HG02943 (cell line): Measurements from ENCODE around the gene PDK3.

Experiments used
- ATAC-seq: cut with Tn5 transposase; IDR thresholded peaks from one replicate; pipeline ENCODE4 v1.9.1; 2021; ENCODE audit warnings: mild to moderate bottlenecking, low read depth, moderate library complexity; ENCODE audit not compliant: unreplicated experiment

PDK3 gene

DNA sequence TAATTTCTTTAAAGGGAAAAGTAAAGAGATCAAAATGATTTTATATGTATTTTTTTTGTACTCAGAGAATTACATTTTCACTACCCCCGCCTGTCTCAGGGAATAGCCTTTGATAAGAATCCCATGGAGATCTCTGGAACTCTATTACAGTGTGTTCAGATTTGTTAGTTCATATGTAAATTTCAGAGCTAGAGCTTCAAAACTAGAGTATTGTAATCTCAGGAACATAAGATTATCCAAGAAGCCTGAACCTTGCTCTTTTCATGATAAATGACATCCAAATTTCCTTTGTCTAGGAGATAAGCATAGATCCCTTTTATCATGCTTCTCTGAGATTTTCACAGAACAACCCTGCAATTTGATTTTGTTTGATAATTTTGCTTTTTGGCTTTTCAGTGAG lies 82.9 kb downstream of the PDK3 start:
- no peak for ATAC-seq

DNA sequence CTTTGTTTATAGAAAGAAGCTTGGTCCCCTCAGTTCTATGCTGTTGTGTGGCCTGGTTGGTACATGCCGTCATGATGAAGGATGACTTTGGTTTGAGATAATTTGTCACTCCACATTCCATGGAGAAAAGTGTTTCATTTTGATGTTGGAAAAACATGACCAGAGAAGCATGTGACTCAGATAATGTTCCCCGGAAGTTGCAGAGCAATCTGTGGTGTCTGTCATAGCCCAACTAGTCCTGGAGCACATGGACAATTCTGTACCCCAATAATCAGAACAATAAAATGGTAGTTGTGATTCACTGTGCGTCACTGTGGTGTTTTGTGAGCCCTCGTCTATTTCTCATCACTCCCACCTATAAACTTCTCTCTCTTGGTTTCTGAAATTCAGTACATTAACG lies 85.1 kb downstream of the PDK3 start:
- no peak for ATAC-seq

DNA sequence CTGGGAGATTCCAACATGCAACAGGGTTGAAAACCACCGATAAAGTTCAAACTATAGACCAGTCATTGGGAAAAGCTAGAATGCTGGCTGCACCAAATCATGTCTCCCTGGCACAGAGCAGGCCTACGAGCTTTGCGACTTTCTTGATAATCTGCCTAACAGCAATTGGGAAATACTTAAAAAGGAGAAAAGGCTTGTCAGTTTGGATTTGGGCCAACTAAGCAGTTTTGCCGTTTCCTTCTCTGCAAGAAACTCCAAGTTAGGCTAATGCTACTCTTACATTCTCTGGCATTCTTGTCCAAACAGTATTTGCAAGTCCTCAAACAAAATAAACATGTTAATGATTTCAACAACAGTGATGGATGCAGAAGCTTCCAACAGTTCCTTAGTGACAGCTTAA lies 87.9 kb downstream of the PDK3 start:
- ATAC-seq, result no peak

DNA sequence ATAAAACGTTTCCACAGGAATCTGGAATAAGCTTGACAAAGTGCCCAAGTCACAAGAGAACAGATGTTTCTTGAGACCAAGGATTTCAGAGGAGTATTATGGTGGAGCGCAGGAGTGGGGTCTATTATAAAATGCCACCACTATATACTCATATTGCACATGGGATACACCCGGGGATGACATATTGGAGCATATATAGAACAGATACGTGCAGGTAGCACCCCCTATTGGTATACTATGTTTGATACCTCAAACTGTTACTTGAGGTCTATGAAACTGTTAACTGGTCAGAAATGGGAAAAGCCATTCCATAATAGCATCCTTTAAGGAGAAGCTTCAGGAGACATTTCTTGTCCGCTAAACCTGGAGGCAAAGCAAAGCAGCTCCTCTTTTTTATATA lies 96.0 kb downstream of the PDK3 start:
- no peak for ATAC-seq

DNA sequence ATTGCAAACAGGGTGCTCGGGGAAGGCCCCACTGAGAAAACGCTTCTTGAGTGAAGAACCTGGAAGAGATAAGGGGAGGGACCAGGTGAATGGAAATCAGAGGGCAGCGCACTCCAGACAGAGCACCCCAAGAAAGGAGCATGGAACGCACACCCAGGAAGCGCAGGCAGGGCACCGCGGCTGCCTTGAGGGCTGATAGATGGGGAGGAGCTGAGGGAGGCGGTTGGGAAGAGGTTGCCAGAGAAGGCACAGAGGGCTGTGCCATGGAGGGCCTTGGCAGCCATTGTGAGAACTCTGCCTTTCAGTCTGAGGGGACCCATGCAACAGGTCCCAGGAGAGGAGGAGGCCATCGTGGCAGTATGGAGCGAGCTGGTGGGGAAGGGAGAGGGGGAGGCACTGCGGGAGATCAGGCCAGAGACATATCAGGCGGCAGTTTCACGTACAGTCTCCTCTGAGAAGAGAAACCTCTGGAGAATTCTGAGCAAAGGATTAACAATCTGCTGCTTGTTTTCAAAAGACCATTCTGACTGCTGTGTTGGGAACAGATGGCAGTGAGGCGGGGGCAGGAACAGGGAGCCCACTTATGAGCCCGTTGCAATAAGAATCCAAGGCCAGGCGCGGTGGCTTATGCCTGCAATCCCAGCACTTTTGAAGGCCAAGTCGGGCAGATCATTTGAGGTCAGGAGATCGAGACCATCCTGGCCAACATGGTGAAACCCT lies 98.4 kb downstream of the PDK3 start:
- ATAC-seq, result no peak

DNA sequence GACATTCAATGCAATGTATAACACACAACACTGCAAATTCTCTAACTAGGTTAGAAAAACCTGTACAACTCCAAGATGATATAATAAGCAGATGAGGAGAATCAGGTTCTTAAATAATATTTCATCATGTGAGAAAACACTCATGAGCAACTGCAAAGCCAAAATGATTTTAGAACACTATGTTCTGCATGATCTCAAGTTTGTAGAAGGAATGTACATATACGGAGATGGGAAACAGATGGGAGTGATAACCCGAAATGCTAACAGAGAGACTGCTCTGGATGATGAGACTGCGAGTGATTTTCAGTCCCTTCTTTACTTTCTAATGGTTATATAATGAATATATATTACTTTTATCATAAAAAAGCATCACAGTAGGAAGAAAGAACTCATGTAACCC lies 101.2 kb downstream of the PDK3 start:
- no peak for ATAC-seq

DNA sequence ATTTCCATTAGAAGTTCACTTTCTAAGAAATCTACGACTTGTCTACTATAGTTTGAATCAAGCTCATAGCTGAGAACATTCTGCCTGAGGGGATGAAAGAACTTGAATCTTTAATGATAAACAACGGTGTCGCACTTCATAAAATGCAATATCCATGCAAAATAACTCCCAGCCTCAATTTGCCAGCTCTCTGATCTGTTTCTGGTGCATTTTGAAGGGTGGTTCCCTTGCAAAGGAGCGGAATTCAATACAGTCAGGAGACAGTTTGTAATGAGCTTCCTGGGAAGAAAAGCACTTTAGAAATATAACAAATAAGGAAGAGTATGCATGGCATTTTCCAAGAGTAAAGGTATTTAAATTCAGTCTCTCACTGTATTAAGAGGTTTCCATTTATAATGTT lies 102.1 kb downstream of the PDK3 start:
- no peak for ATAC-seq

DNA sequence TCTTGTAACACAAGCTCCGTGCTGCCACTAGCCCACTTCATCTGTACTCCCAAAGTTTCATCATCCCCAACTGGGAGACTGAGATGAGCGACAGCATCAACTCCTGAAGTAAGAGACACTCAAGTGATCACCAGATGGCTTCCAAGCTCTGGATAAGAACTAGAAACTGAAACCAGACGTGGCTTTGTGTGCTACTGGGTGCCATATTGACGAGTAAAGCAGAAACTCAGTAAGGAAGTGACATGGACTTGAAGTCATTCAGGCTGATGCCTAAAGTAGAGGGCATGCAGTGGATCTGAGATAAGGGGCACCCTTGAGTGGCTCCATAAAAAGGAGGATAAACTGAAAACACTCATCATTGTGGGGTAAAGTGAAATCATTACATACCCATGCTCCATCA lies 109.7 kb downstream of the PDK3 start:
- no peak for ATAC-seq

DNA sequence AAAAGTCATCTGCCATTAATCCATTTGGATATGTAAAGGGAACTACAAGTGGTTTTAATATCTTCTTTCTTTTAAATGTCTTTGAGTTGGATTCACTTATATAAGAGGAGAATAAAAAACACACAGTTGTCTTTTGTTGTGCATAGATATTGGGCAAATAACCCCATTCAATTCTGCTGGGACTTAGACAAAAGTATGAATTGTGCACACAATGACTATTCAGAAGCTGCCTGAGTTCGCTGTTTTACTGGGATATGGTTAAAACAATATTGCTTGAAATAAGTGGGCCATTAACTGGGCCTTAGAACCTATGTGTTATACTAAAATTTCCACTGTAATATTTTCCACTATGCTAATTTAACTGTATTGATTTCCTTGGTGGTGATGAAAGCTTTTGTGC lies 110.4 kb downstream of the PDK3 start:
- no peak for ATAC-seq

DNA sequence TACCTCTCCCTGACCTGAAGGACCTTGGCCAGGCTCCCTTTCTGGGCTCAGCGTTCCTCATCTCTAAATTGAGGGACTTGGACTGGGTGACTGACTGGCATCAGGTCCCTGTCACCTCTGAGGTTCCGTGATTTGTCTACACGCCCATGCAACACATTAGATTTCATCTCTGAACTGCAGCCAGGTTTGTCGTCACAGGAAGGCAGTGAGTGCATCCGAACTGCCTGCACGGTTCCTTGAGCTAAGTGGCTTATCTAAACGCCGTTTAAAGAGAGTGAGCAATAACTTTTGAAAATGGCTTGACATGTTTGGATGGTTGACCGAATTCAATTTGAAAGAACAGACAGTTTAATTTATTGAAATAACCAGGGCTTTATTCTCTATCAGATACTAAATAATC lies 112.0 kb downstream of the PDK3 start:
- ATAC-seq, result no peak
